HCT116 (cell line): ENCODE data around the gene EIF5AL1. TPM values are rescaled to one million over a fixed set of nuclear protein-coding genes. Genes with fewer than 3 reads are reported as not detected.

Experiments
- ATAC-seq: fragments of 200-7000 bp; cut with Tn5 transposase; 2 replicates; pipeline ENCODE4 v1.9.1; 2020; ENCODE audit warnings: mild to moderate bottlenecking, moderate library complexity
- BruUV-seq: library from RNA; stranded (reverse); fragments of 400-500 nt; replicated peaks from 2 replicates; lab custom pipeline; 2021; lab: Mats Ljungman, UMichigan
- CTCF ChIA-PET: fragments of 300-600 bp; sonication (Branson Sonifier 250); formaldehyde crosslinking; loops from one replicate; lab custom pipeline; 2021; ENCODE audit warnings: antibody characterized with exemption; lab: Charles Lee
- POLR2A ChIA-PET: fragments of 300-600, 350-600 bp; sonication (Branson Sonifier 250); formaldehyde crosslinking; loops from one replicate; lab custom pipeline; 2021; ENCODE audit warnings: antibody characterized with exemption; lab: Charles Lee
- RAD21 ChIA-PET, 2 experiments: fragments of 300-600 bp; sonication (Branson Sonifier 250); formaldehyde crosslinking; loops; one replicate each; lab custom pipeline; 2023; ENCODE audit warnings: low total read pairs in 2 of 2; ENCODE audit not compliant: uncharacterized antibody in 2 of 2, unreplicated experiment in 2 of 2, low non-redundant PET in 1 of 2; lab: Charles Lee
- DNase-seq: peaks from one replicate; pipeline ENCODE4 v3.0.0-alpha.2; 2010; ENCODE audit warnings: low read depth, low spot score
- H2AFZ ChIP-seq: fragments of 200-600 bp; shearing (Covaris generic), sonication (generic); 2 replicates; pipeline ENCODE4 v1.6.1; 2017; ENCODE audit warnings: low read depth, mixed run types, mixed read lengths, antibody characterized with exemption, low read length; ENCODE audit not compliant: poor library complexity, severe bottlenecking
- H3K27ac ChIP-seq: 2 replicates; pipeline ENCODE4 v1.5.1; 2012; ENCODE audit warnings: low read depth, low read length
- H3K27me3 ChIP-seq: fragments of 200-600 bp; sonication (generic); 2 replicates; pipeline ENCODE4 v1.6.1; 2016; ENCODE audit warnings: mixed run types, low read length, mixed read lengths; ENCODE audit not compliant: insufficient read depth
- H3K36me3 ChIP-seq, 2 experiments: fragments of 200-500 bp in 1 of 2; fragments of 200-600 bp in 1 of 2; sonication (Bioruptor generic) in 1 of 2; sonication (generic) in 1 of 2; 2 replicates each; pipeline versions ENCODE4 v1.5.1 to v1.6.1; 2014 to 2016; ENCODE audit warnings: low read length in 2 of 2, inconsistent platforms in 1 of 2, mixed read lengths in 1 of 2, mixed run types in 1 of 2; ENCODE audit not compliant: insufficient read depth in 2 of 2, control insufficient read depth in 1 of 2
- H3K4me1 ChIP-seq, 2 experiments: fragments of 200-600 bp in 1 of 2; sonication (generic) in 1 of 2; 2 replicates each; pipeline versions ENCODE4 v1.5.1 to v1.6.1; 2012 to 2017; ENCODE audit warnings: low read length in 2 of 2, inconsistent platforms in 1 of 2, mild to moderate bottlenecking in 1 of 2, mixed read lengths in 1 of 2, mixed run types in 1 of 2, moderate library complexity in 1 of 2; ENCODE audit not compliant: insufficient read depth in 2 of 2, control insufficient read depth in 1 of 2
- H3K4me2 ChIP-seq: fragments of 200-600 bp; sonication (generic); 2 replicates; pipeline ENCODE4 v1.6.1; 2017; ENCODE audit warnings: mixed run types, low read length, mixed read lengths
- H3K4me3 ChIP-seq, 2 experiments: fragments of 200-600 bp in 1 of 2; sonication (generic) in 1 of 2; replicated peaks in 1 of 2; 2 replicates each; pipeline ENCODE4 v1.5.1; 2011 to 2016; ENCODE audit warnings: low read length in 2 of 2, control low read depth in 1 of 2, low read depth in 1 of 2, mild to moderate bottlenecking in 1 of 2, mixed read lengths in 1 of 2, mixed run types in 1 of 2
- H3K79me2 ChIP-seq: fragments of 200-600 bp; sonication (generic); 2 replicates; pipeline ENCODE4 v1.6.1; 2017; ENCODE audit warnings: mild to moderate bottlenecking, mixed run types, low read length, moderate library complexity, mixed read lengths; ENCODE audit not compliant: insufficient read depth
- H3K9ac ChIP-seq: fragments of 200-600 bp; sonication (generic); 2 replicates; pipeline ENCODE4 v1.6.1; 2016; ENCODE audit warnings: low read length, mixed read lengths
- H3K9me2 ChIP-seq: fragments of 200-600 bp; sonication (generic), shearing (Covaris generic); 2 replicates; pipeline ENCODE4 v1.6.1; 2017; ENCODE audit warnings: mixed run types, mild to moderate bottlenecking, moderate library complexity; ENCODE audit not compliant: insufficient read depth
- H3K9me3 ChIP-seq, 2 experiments: fragments of 200-500 bp in 1 of 2; fragments of 200-600 bp in 1 of 2; sonication (Bioruptor generic) in 1 of 2; sonication (generic) in 1 of 2; 2 replicates each; pipeline ENCODE4 v1.6.1; 2014 to 2017; ENCODE audit warnings: low read length in 2 of 2, mixed read lengths in 2 of 2, inconsistent platforms in 1 of 2, low read depth in 1 of 2, mild to moderate bottlenecking in 1 of 2, mixed run types in 1 of 2, moderate library complexity in 1 of 2; ENCODE audit not compliant: control insufficient read depth in 1 of 2, insufficient read depth in 1 of 2
- H4K20me1 ChIP-seq: fragments of 200-600 bp; sonication (generic), shearing (Covaris generic); 2 replicates; pipeline ENCODE4 v1.6.1; 2017; ENCODE audit warnings: mixed run types, mild to moderate bottlenecking, moderate library complexity; ENCODE audit not compliant: insufficient read depth
- CEBPB ChIP-seq: IDR thresholded peaks from 2 replicates; pipeline ENCODE4 v1.6.1; 2012; ENCODE audit warnings: low read depth
- EGR1 ChIP-seq: IDR thresholded peaks from 2 replicates; pipeline ENCODE4 v1.6.1; 2012; ENCODE audit warnings: low read depth
- EZH2 ChIP-seq: fragments of 200-600 bp; sonication (generic); IDR thresholded peaks from 2 replicates; pipeline ENCODE4 v1.6.1; 2017; ENCODE audit warnings: antibody characterized with exemption, mixed run types
- EZH2phosphoT487 ChIP-seq: fragments of 200-600 bp; IDR thresholded peaks from 2 replicates; pipeline ENCODE4 v1.6.1; 2018; ENCODE audit warnings: antibody characterized with exemption, borderline replicate concordance
- FOSL1 ChIP-seq: IDR thresholded peaks from 2 replicates; pipeline ENCODE4 v1.6.1; 2012; ENCODE audit warnings: low read depth
- JUND ChIP-seq: IDR thresholded peaks from 2 replicates; pipeline ENCODE4 v1.6.1; 2012
- POLR2A ChIP-seq: IDR thresholded peaks from 2 replicates; pipeline ENCODE4 v1.7.0; 2011; ENCODE audit warnings: borderline replicate concordance; ENCODE audit not compliant: insufficient read depth, insufficient read length; ENCODE audit errors: extremely low read depth
- SIN3A ChIP-seq: IDR thresholded peaks from 2 replicates; pipeline ENCODE4 v1.6.1; 2012; ENCODE audit warnings: low read depth
- SRF ChIP-seq: IDR thresholded peaks from 2 replicates; pipeline ENCODE4 v1.6.1; 2012; ENCODE audit warnings: low read depth
- TCF7L2 ChIP-seq: IDR thresholded peaks from 2 replicates; pipeline ENCODE4 v1.7.0; 2011; ENCODE audit warnings: borderline replicate concordance, inconsistent platforms; ENCODE audit not compliant: insufficient read depth, insufficient read length; ENCODE audit errors: extremely low read depth
- YY1 ChIP-seq: IDR thresholded peaks from 2 replicates; pipeline ENCODE4 v1.6.1; 2011; ENCODE audit warnings: low read length, low read depth, moderate library complexity, mild to moderate bottlenecking; ENCODE audit not compliant: insufficient replicate concordance; ENCODE audit errors: extremely low read depth
- ZFX ChIP-seq: fragments of 450-650 bp; IDR thresholded peaks from 2 replicates; pipeline ENCODE4 v1.6.1; 2017
- ZNF274 ChIP-seq: fragments of 200-500 bp; sonication (Bioruptor generic); IDR thresholded peaks from 2 replicates; pipeline ENCODE4 v1.6.1; 2014; ENCODE audit warnings: mild to moderate bottlenecking, low read depth, low read length, inconsistent platforms
- intact Hi-C: fragments of 100-400 bp; cut with micrococcal nuclease; formaldehyde crosslinking; loops from 2 replicates; pipeline ENCODE4 v1.10.0; 2022
- total RNA-seq: library from RNA; stranded (reverse); gene quantifications from one replicate; pipeline ENCODE4 v1.2.1, GENCODE V29; 2021; ENCODE audit not compliant: unreplicated experiment
- TF ChIP-seq, protein P1 (sequence below): IDR thresholded peaks from 2 replicates; pipeline ENCODE4 v1.6.1; 2011; ENCODE audit warnings: mild to moderate bottlenecking, low read length, moderate library complexity; ENCODE audit not compliant: insufficient replicate concordance; ENCODE audit errors: extremely low read depth
- TF ChIP-seq, protein P2 (sequence below): IDR thresholded peaks from 2 replicates; pipeline ENCODE4 v1.6.1; 2012

EIF5AL1 gene
- total RNA-seq, 1 experiment from 2014 or later, result 5.6 TPM

DNA sequence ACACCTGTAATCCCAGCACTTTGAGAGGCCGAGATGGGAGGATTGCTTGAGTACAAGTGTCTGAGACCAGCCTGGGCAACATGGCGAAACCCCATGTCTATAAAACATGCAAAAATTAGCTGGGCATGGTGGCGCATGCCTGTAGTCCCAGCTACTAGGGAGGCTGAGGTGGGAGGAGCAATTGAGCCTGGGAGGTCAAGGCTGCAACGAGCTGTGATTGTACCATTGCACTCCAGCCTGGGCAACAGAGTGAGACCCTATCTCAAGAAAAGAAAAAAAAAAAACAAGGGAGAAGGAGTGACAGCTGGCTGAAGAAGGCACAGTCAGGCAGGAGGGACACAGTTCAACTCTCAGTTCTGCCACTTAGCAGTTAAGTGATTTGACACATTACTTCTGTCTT lies 40.6 kb upstream of the EIF5AL1 start:
- no peak for TF ChIP-seq EGR1
- no peak for TF ChIP-seq ZNF274
- TF ChIP-seq EZH2phosphoT487, result no peak
- TF ChIP-seq SRF, result no peak
- TF ChIP-seq, protein P1, sequence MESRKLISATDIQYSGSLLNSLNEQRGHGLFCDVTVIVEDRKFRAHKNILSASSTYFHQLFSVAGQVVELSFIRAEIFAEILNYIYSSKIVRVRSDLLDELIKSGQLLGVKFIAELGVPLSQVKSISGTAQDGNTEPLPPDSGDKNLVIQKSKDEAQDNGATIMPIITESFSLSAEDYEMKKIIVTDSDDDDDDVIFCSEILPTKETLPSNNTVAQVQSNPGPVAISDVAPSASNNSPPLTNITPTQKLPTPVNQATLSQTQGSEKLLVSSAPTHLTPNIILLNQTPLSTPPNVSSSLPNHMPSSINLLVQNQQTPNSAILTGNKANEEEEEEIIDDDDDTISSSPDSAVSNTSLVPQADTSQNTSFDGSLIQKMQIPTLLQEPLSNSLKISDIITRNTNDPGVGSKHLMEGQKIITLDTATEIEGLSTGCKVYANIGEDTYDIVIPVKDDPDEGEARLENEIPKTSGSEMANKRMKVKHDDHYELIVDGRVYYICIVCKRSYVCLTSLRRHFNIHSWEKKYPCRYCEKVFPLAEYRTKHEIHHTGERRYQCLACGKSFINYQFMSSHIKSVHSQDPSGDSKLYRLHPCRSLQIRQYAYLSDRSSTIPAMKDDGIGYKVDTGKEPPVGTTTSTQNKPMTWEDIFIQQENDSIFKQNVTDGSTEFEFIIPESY, result no peak
- no peak for TF ChIP-seq SIN3A
- TF ChIP-seq EZH2, result no peak
- no peak for TF ChIP-seq JUND
- TF ChIP-seq TCF7L2, result no peak
- ATAC-seq, result no peak
- ChIA-PET POLR2A (no interaction called here), RAD21 (no interaction called here), CTCF (no interaction called here)
- H3K27ac ChIP-seq, result no peak overlapping the region
- H3K4me3 ChIP-seq, result no peak overlapping the region
- H3K4me1 ChIP-seq, result no peaks in the 10 kb centered on the region
- H3K36me3 ChIP-seq, result no peaks in the 10 kb centered on the region
- H3K9me2 ChIP-seq, result no peaks in the 10 kb centered on the region
- H3K9ac ChIP-seq, result no peak overlapping the region
- no TSS peak for BruUV-seq
- intact Hi-C loops, result no loop called here
- H3K79me2 ChIP-seq, result no peaks in the 10 kb centered on the region
- no peaks in the 10 kb centered on the region for H3K27me3 ChIP-seq
- no peak overlapping the region for H2AFZ ChIP-seq
- H3K9me3 ChIP-seq, result no peaks in the 10 kb centered on the region
- no peak for DNase-seq
- no peak overlapping the region for H3K4me2 ChIP-seq
- no peaks in the 10 kb centered on the region for H4K20me1 ChIP-seq

DNA sequence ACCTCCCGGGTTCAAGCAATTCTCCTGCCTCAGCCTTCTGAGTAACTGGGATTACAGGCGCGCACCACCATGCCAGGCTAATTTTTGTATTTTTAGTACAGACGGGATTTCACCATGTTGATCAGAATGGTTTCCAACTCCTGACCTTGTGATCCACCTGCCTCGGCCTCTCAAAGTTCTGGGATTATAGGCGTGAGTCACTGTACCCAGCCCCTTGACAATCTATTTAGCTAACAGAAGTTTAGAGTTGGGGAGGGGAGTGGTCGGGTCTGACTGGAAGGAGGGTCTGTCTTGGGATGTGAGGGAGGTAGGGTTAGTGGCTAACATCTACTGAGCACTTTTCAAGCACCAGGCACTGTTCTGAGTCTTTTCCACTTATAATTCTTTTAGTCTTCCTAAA lies 39.9 kb upstream of the EIF5AL1 start:
- RAD21 ChIA-PET, result no interaction called here
- no peak for ATAC-seq
- no peaks in the 10 kb centered on the region for H3K79me2 ChIP-seq
- BruUV-seq, result no TSS peak
- H3K9me3 ChIP-seq, result no peaks in the 10 kb centered on the region
- DNase-seq, result no peak
- no peaks in the 10 kb centered on the region for H3K9me2 ChIP-seq
- H3K4me2 ChIP-seq, result no peak overlapping the region
- TF ChIP-seq CEBPB (no peak), YY1 (no peak), ZFX (no peak), EZH2phosphoT487 (no peak), ZNF274 (no peak), SIN3A (no peak), FOSL1 (no peak), TCF7L2 (no peak), POLR2A (no peak), EGR1 (no peak), JUND (no peak)
- TF ChIP-seq, protein P2, sequence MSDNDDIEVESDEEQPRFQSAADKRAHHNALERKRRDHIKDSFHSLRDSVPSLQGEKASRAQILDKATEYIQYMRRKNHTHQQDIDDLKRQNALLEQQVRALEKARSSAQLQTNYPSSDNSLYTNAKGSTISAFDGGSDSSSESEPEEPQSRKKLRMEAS, result no peak
- no peaks in the 10 kb centered on the region for H3K27me3 ChIP-seq
- CTCF ChIA-PET, result no interaction called here
- H3K4me3 ChIP-seq, result no peak overlapping the region
- H4K20me1 ChIP-seq, result no peaks in the 10 kb centered on the region
- no peak overlapping the region for H2AFZ ChIP-seq
- no peaks in the 10 kb centered on the region for H3K4me1 ChIP-seq
- H3K36me3 ChIP-seq, result no peaks in the 10 kb centered on the region
- intact Hi-C loops, result no loop called here
- no peak overlapping the region for H3K27ac ChIP-seq
- H3K9ac ChIP-seq, result no peak overlapping the region
- POLR2A ChIA-PET, result no interaction called here
